T-cell (primary cell): ENCODE results near the gene MT1A. TPM values are rescaled to one million over a fixed set of nuclear protein-coding genes. Genes with fewer than 3 reads are reported as not detected.

Source experiments
- ATAC-seq, 4 experiments: fragments of 200-7000 bp in 3 of 4; fragments of 150-1000 bp in 1 of 4; cut with Tn5 transposase; replicated peaks in 1 of 4; 1 replicate in 3 of 4; 2 replicates in 1 of 4; pipeline ENCODE4 v1.10.0; 2021; ENCODE audit warnings: moderate library complexity in 3 of 4, mild to moderate bottlenecking in 2 of 4, moderate number of reproducible peaks in 1 of 4
- CTCF ChIA-PET, 2 donors: fragments of 300-600 bp; sonication (Branson Sonifier 250); formaldehyde crosslinking; loops; one replicate each; lab custom pipeline; 2022; ENCODE audit warnings: antibody characterized with exemption in 2 of 2; lab: Charles Lee
- POLR2A ChIA-PET, 2 donors: fragments of 300-600 bp; sonication (Branson Sonifier 250); formaldehyde crosslinking; loops; one replicate each; lab custom pipeline; 2022; ENCODE audit warnings: antibody characterized with exemption in 2 of 2; lab: Charles Lee
- DNase-seq, 35 experiments: peaks; one replicate each; pipeline versions ENCODE4 v3.0.0 to v3.0.0-alpha.2; 2013 to 2023
- H3K27ac ChIP-seq: one replicate; pipeline ENCODE4 v1.5.1; 2013; ENCODE audit warnings: low read length
- H3K27me3 ChIP-seq, 2 experiments: replicated peaks in 1 of 2; 1 replicate in 1 of 2; 2 replicates in 1 of 2; pipeline versions ENCODE4 v1.6.1 to v1.7.0; 2013; ENCODE audit warnings: low read length in 1 of 2, mixed read lengths in 1 of 2; ENCODE audit not compliant: control insufficient read depth in 2 of 2, insufficient read depth in 2 of 2; ENCODE audit errors: extremely low read depth in 1 of 2
- H3K36me3 ChIP-seq, 2 donors: 1 replicate in 1 of 2; 2 replicates in 1 of 2; pipeline versions ENCODE4 v1.6.1 to v1.7.0; 2013; ENCODE audit warnings: low read length in 1 of 2; ENCODE audit not compliant: control insufficient read depth in 2 of 2, insufficient read depth in 1 of 2; ENCODE audit errors: extremely low read depth in 1 of 2
- H3K4me1 ChIP-seq, 2 experiments: 1 replicate in 1 of 2; 2 replicates in 1 of 2; pipeline versions ENCODE4 v1.6.1 to v1.7.0; 2013; ENCODE audit warnings: low read length in 2 of 2, mixed read lengths in 1 of 2; ENCODE audit not compliant: insufficient read depth in 2 of 2, control insufficient read depth in 1 of 2; ENCODE audit errors: extremely low read depth in 1 of 2
- H3K4me3 ChIP-seq, 2 donors: 1 replicate in 1 of 2; 2 replicates in 1 of 2; pipeline versions ENCODE4 v1.5.1 to v1.7.0; 2013; ENCODE audit warnings: mild to moderate bottlenecking in 2 of 2, low read length in 1 of 2, moderate library complexity in 1 of 2; ENCODE audit not compliant: control insufficient read depth in 1 of 2; ENCODE audit errors: extremely low read depth in 1 of 2
- H3K9me3 ChIP-seq: 2 replicates; pipeline ENCODE4 v1.7.0; 2013
- H3K27ac Mint-ChIP-seq, 2 donors: one replicate each; pipeline ENCODE4 v1.8.0; 2020 to 2021; ENCODE audit warnings: mild to moderate bottlenecking in 2 of 2, mixed read lengths in 2 of 2
- H3K27me3 Mint-ChIP-seq, 2 donors: one replicate each; pipeline ENCODE4 v1.8.0; 2021 to 2022; ENCODE audit warnings: mixed read lengths in 2 of 2
- H3K36me3 Mint-ChIP-seq: one replicate; pipeline ENCODE4 v1.8.0; 2021; ENCODE audit warnings: mixed read lengths
- H3K4me1 Mint-ChIP-seq, 3 donors: one replicate each; pipeline ENCODE4 v1.8.0; 2020 to 2022; ENCODE audit warnings: mixed read lengths in 3 of 3, mild to moderate bottlenecking in 1 of 3
- H3K4me3 Mint-ChIP-seq, 3 donors: one replicate each; pipeline ENCODE4 v1.8.0; 2020 to 2022; ENCODE audit warnings: mild to moderate bottlenecking in 3 of 3, mixed read lengths in 3 of 3, moderate library complexity in 3 of 3
- H3K9me3 Mint-ChIP-seq, 3 donors: one replicate each; pipeline ENCODE4 v1.8.0; 2020 to 2022; ENCODE audit warnings: mixed read lengths in 3 of 3
- WGBS: methylation state at CpG from one replicate; pipeline ENCODE4 v1.1.5; 2013; ENCODE audit warnings: missing lambda C conversion rate; ENCODE audit not compliant: insufficient coverage; 5-methylcytosine and 5-hydroxymethylcytosine counted together
- total RNA-seq, 35 experiments: library from RNA in 6 of 35; stranded (reverse) in 6 of 35; fragments of 120-200 nt in 1 of 35; gene quantifications; one replicate each; pipeline versions ENCODE4 v1.2.1 to v1.2.4 and lab custom pipeline; 2013 to 2026

Gene MT1A
- total RNA-seq (not detected), total RNA-seq (lab: John Stamatoyannopoulos, UW) (0 to 0.07 (median 0) reads per million in 29 experiments)
- not detected for total RNA-seq (2013)

DNA sequence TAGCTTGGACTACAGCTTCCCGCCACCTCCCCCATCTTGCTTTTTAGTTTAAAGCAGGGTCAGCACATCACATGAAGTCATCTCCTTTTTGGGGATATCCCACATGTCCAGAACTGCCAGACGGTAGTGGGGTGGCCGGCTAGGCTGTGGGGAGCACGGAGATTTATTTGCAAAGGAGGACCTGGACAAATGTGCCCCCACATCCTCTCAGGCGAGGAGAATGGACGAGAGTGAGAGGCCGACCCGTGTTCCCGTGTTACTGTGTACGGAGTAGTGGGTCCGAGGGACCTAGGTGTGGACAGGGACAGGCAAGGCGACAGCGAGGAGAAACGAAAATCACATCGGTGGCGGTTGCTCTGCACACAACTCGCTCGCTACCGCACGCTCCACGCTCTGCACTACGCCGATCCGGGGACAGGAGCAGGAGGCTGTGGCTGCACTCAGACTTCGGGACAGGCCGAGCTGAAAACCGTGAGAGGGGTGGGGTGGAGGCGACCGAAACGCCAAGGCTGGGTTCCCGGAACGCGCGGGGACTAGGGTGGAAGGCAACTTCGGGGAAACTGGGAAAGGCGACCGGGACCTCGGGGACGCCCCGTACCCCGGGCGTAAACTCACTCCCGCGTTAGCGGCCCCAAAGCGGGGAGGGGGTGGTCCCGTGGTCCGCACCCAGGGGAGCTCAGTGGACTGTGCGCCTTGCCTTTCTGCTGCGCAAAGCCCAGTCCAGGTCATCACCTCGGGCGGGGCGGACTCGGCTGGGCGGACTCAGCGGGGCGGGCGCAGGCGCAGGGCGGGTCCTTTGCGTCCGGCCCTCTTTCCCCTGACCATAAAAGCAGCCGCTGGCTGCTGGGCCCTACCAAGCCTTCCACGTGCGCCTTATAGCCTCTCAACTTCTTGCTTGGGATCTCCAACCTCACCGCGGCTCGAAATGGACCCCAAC lies at the start of gene MT1A:
Gene MT1A, plus strand, starts transcription at position 853 of the 937 bp plus-strand sequence. Its CDS starts 73 bp downstream, at position 926.
- peak in 1 of 35 experiments; percentile 32 for DNase-seq
- H3K27ac ChIP-seq = no peak within 1 kb of the TSS
- Mint-ChIP-seq H3K36me3 (no peaks in the 10 kb centered on the region), H3K4me1 (peaks cover 27 to 43% (median 32%) of the 10 kb centered on the region in 3 donors), H3K9me3 (no peaks in the 10 kb centered on the region), H3K4me3 (peak within 1 kb of the TSS; percentile 9 to 55 (median 31)), H3K27me3 (peaks cover 64 to 77% of the 10 kb centered on the region in 2 donors), H3K27ac (peak within 1 kb of the TSS in 1 of 2 donors; percentile 39)
- POLR2A ChIA-PET = no interaction called here
- H3K27me3 ChIP-seq = peaks cover 14 to 64% of the 10 kb centered on the region in 2 experiments
- H3K4me3 ChIP-seq = no peak within 1 kb of the TSS
- H3K36me3 ChIP-seq = no peaks in the 10 kb centered on the region
- no peaks in the 10 kb centered on the region for H3K9me3 ChIP-seq
- 6% methylated on average over 60 of the region's 68 CpGs for WGBS
- peak in 3 of 4 experiments; percentile 38 to 45 (median 39) for ATAC-seq
- CTCF ChIA-PET = no interaction called here
- H3K4me1 ChIP-seq = peaks cover 2 to 30% of the 10 kb centered on the region in 2 experiments

DNA sequence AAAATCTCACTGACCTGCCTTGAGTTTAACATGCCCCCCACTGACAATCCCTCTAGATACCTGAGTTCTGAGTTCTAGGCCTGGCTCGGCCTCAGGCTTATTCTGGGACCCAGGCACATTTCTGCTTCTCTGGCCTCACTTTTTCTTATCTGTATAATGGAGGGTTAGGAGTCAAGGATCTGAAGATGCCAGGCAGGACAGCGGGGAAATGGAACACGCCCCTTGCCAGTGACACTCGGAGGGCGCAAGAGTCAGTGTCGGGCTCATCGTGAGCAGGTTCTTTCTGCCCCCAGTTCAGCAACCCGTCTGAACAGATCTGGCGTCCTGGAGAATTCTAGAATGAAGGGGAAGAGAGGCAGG lies 49.7 kb upstream of the MT1A start:
- Mint-ChIP-seq H3K27ac (no peak overlapping the region), H3K36me3 (no peaks in the 10 kb centered on the region), H3K4me3 (peak overlapping the region; percentile 71 to 88 (median 76)), H3K27me3 (peaks cover 14 to 45% of the 10 kb centered on the region in 2 donors), H3K9me3 (peaks cover 0 to 2% (median 0%) of the 10 kb centered on the region in 3 donors), H3K4me1 (peaks cover 10 to 14% (median 12%) of the 10 kb centered on the region in 3 donors)
- H3K4me3 ChIP-seq = peak overlapping the region in 1 of 2 donors; percentile 77
- H3K9me3 ChIP-seq = no peaks in the 10 kb centered on the region
- 47% methylated on average over 8 of the region's 9 CpGs for WGBS
- no peaks in the 10 kb centered on the region for H3K36me3 ChIP-seq
- H3K27ac ChIP-seq = no peak overlapping the region
- CTCF ChIA-PET = no interaction called here
- ATAC-seq (peak in 1 of 4 experiments; percentile 7), DNase-seq (no peak)
- peaks cover 0 to 14% of the 10 kb centered on the region in 2 experiments for H3K4me1 ChIP-seq
- POLR2A ChIA-PET = no interaction called here
- peaks cover 2 to 33% of the 10 kb centered on the region in 2 experiments for H3K27me3 ChIP-seq

DNA sequence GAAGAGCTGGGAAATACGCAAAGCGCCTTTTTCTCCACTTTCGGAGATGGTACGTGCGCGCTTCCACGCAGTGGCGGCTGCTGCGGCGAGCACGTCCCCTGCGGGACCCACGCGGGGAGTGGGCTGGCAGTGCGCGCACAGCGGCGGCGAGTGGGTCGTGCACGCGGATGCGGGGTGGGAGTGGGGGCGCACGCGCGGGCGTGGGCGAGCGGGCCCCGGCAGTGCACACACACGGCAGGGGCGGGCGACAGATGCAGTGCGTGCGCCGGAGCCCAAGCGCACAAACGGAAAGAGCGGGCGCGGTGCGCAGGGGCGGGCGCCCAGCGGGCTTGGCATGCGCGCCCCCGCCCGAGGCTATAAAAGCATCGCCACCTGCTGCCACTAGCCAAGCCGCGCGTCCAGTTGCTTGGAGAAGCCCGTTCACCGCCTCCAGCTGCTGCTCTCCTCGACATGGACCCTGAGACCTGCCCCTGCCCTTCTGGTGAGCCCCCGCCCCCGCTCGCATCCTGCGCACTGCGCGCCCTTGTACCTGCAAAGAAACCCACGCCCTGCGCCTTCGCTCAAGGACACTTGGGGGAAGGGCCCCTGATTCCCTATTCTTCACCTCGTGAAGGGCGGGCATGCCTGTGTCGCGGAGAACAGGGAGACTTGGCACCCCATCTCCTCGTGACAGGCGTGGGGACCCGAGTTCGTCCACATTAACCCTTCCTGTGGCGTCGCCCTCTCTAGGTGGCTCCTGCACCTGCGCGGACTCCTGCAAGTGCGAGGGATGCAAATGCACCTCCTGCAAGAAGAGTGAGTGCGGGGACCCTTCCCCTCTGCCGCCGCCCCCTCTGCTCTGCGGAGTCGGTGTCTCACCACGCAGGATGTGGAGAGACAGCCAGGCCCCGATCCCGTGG lies 49.1 kb upstream of the MT1A start, which contains the start of gene MT3:
Gene MT3, plus strand, starts transcription at position 388 of the 899 bp plus-strand sequence. Its CDS starts 63 bp downstream, at position 451.
- ChIA-PET POLR2A (no interaction called here), CTCF (no interaction called here)
- Mint-ChIP-seq H3K4me1 (peaks cover 10 to 14% (median 12%) of the 10 kb centered on the region in 3 donors), H3K36me3 (no peaks in the 10 kb centered on the region), H3K4me3 (peak within 1 kb of the TSS; percentile 71 to 88 (median 78)), H3K9me3 (peaks cover 0 to 7% (median 0%) of the 10 kb centered on the region in 3 donors), H3K27me3 (peaks cover 14 to 45% of the 10 kb centered on the region in 2 donors), H3K27ac (no peak within 1 kb of the TSS)
- Histone ChIP-seq H3K36me3 (no peaks in the 10 kb centered on the region), H3K27me3 (peaks cover 2 to 31% of the 10 kb centered on the region in 2 experiments), H3K9me3 (no peaks in the 10 kb centered on the region), H3K27ac (no peak within 1 kb of the TSS), H3K4me1 (peaks cover 0 to 14% of the 10 kb centered on the region in 2 experiments), H3K4me3 (peak within 1 kb of the TSS; percentile 52 to 77)
- whole genome bisulfite sequencing = 4% methylated on average over 87 of the region's 87 CpGs
- DNase-seq (peak in 15 of 35 experiments; percentile 5 to 52 (median 28)), ATAC-seq (peak; percentile 82 to 90 (median 85))

DNA sequence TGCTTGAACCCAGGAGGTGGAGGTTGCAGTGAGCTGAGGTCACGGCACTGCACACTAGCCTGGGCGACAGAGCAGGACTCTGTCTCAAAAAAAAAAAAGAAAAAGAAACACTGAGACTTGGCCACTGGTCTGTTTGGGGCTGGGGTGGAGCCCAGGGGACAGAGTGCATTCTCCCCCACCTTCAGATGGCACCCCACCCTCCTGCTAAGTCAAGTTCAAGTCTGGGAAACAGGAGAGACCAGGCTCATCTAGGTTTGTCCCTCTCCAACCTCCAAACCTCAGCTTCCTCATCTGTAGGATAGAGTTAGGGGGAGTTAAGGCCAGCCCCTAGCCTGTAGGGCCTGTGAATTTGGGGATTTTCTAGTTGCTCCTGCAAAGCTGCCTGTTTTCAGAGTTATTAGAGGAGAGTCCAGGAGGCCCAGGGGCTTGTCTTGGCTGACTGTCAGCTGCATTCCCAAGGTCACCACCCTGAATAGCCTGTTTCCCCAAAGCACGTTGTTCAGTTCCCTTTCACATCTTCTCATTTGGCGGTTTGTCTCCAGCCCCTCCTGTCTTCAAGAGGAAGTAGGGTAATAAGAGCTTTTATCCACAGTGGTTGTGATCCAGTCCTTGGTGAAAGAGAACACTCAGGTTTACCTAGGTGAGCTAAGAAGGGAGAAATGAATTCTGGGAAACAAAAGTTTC lies 46.9 kb upstream of the MT1A start:
- Histone ChIP-seq H3K4me1 (peaks cover 0 to 14% of the 10 kb centered on the region in 2 experiments), H3K4me3 (no peak overlapping the region), H3K9me3 (no peaks in the 10 kb centered on the region), H3K36me3 (no peaks in the 10 kb centered on the region), H3K27ac (no peak overlapping the region), H3K27me3 (peaks cover 0 to 31% of the 10 kb centered on the region in 2 experiments)
- Mint-ChIP-seq H3K4me1 (peaks cover 10 to 14% (median 12%) of the 10 kb centered on the region in 3 donors), H3K4me3 (no peak overlapping the region), H3K27me3 (peaks cover 14 to 41% of the 10 kb centered on the region in 2 donors), H3K27ac (no peak overlapping the region), H3K36me3 (no peaks in the 10 kb centered on the region), H3K9me3 (peaks cover 0 to 7% (median 0%) of the 10 kb centered on the region in 3 donors)
- POLR2A ChIA-PET = no interaction called here
- ATAC-seq (no peak), DNase-seq (no peak)
- 100% methylated on average over 2 of the region's 4 CpGs for WGBS
- CTCF ChIA-PET = interaction anchor here (0.5 to 1.3 kb wide), 3 partner anchors 9 to 110 kb away, joined by 3 to 4 read pairs (median 4); no protein-coding TSS in a partner anchor

DNA sequence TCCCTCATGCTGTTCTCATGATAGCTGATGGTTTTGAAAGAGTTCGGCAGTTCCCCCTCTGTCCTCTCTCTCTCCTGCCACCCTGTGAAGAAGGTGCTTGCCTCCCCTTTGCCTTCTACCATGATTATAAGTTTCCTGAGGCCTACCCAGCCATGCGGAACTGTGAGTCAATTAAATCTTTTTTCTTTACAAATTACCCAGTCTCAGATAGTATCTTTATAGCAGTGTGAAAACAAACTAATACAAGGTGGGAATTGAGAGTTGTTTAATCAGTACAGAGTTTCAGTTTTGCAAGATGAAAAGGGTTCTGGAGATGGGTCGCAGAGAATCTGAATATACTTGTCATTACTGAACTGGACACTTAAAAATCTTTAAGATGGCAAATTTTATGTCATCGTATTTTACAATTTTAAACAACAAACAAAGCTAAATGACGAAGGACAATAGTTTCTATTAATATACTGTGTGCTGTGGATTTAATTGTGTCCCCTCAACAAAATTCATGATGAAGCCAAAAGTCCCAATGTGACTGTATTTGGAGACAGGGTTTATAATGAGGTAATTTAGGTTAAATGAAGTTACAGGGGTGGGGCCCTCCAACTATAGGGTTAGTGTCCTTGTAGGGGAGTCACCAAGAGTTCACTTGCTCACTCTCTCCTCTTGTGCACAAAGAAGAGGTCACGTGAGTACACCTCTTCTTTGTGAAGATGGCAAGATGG lies 44.7 kb upstream of the MT1A start:
- Histone ChIP-seq H3K36me3 (no peaks in the 10 kb centered on the region), H3K27me3 (peaks cover 0 to 22% of the 10 kb centered on the region in 2 experiments), H3K4me1 (peaks cover 0 to 13% of the 10 kb centered on the region in 2 experiments), H3K27ac (no peak overlapping the region), H3K4me3 (no peak overlapping the region), H3K9me3 (no peaks in the 10 kb centered on the region)
- Mint-ChIP-seq H3K36me3 (no peaks in the 10 kb centered on the region), H3K27me3 (peaks cover 12 to 28% of the 10 kb centered on the region in 2 donors), H3K4me1 (peaks cover 10 to 13% (median 12%) of the 10 kb centered on the region in 3 donors), H3K27ac (no peak overlapping the region), H3K4me3 (no peak overlapping the region), H3K9me3 (peaks cover 0 to 7% (median 0%) of the 10 kb centered on the region in 3 donors)
- ChIA-PET CTCF (interaction anchor here in 1 of 2 donors (0.5 kb wide), 1 partner anchor 113 kb away, joined by 4 read pairs; no protein-coding TSS in a partner anchor), POLR2A (no interaction called here)
- WGBS = 100% methylated on average over 1 of the region's 6 CpGs
- DNase-seq (no peak), ATAC-seq (no peak)
